ENCODE measurements around the gene TTC17. TPM values are rescaled to one million over a fixed set of nuclear protein-coding genes. Genes with fewer than 3 reads are reported as not detected.

Gene TTC17
- total and polyA plus RNA-seq, 9 of the 15 experiments (the other 6 are each of a cell fraction or from before 2014, with no cell fraction given), result 19.7 to 99.1 (median 53.3) TPM

GRCh38 chr11:43358801-43359421 is at the start of gene TTC17 (continued):
- TF ChIP-seq AFF4 (CRISPR knock-in tag; IDR thresholded peaks at IDR 0.05), result peak; percentile 73; the same call in 1 of the 2 replicates
- peak; percentile 89 for TF ChIP-seq MBD2 (IDR thresholded peaks at IDR 0.05; ENCODE audit: borderline replicate concordance, low read depth)
- TF ChIP-seq ZHX1 (conservative IDR thresholded peaks at IDR 0.05; ENCODE audit: low read length), result peak; percentile 21; the same call in 1 of the 2 replicates
- no peak for TF ChIP-seq USF2 (CRISPR knock-in tag; IDR thresholded peaks at IDR 0.05)
- peak; percentile 29; the same call in 1 of the 2 replicates for TF ChIP-seq EP300 (IDR thresholded peaks at IDR 0.05; ENCODE audit: low read length)
- 0 out of 2 replicates have a peak, but pooled peaks have one; percentile 58 for TF ChIP-seq HMG20B (CRISPR knock-in tag; IDR thresholded peaks at IDR 0.05)
- no peak for TF ChIP-seq TARDBP (IDR thresholded peaks at IDR 0.05)
- no peak for TF ChIP-seq ZNF445 (CRISPR knock-in tag; IDR thresholded peaks at IDR 0.05; ENCODE audit: low read depth)
- TF ChIP-seq PKNOX1 (IDR thresholded peaks at IDR 0.05), result peak; percentile 26; the same call in 1 of the 2 replicates
- TF ChIP-seq MED1 (CRISPR knock-in tag; IDR thresholded peaks at IDR 0.05; ENCODE audit: borderline replicate concordance), result no peak
- peak; percentile 51 for TF ChIP-seq PCBP1 (IDR thresholded peaks at IDR 0.05; ENCODE audit: low read depth, low read length, poor library complexity, severe bottlenecking)
- TF ChIP-seq ELF4 (CRISPR knock-in tag; IDR thresholded peaks at IDR 0.05), result 0 out of 2 replicates have a peak, but pooled peaks have one; percentile 76
- no peak for TF ChIP-seq ARID3A (IDR thresholded peaks at IDR 0.05; ENCODE audit: borderline replicate concordance, low read depth, low read length)
- TF ChIP-seq FOXP1 (CRISPR knock-in tag; IDR thresholded peaks at IDR 0.05), result peak; percentile 65; the same call in 1 of the 2 replicates
- 0 out of 2 replicates have a peak, but pooled peaks have one; percentile 50 for TF ChIP-seq FOXK1 (CRISPR knock-in tag; IDR thresholded peaks at IDR 0.05; ENCODE audit: borderline replicate concordance)
- no peak for TF ChIP-seq CBX2 (IDR thresholded peaks at IDR 0.05; ENCODE audit: insufficient read depth, low read length, poor library complexity, severe bottlenecking)
- TF ChIP-seq ZBTB7A (IDR thresholded peaks at IDR 0.05; ENCODE audit: borderline replicate concordance, control insufficient read depth, low read depth, low read length), result peak; percentile 67; the same call in 1 of the 2 replicates

Measured in K562 (cell line).